ENCODE measurements around the gene INPP5A.

DNA sequence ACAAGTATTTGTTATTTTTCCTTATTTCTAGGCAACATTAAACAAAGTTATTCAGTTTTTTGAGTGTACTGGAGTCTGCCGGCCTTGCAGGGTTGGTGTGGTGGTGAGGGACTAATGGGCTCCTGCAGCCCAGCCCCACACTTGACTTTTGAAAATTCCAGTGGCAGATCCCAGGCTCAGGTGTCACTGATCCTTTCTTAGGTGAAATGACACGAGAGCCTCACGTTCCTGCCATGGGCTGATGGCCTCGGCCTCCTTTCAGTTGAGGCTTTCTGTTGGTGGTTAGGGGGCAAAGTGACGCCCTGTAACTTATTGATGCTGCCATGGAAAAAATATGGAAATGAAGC is 130.4 kb downstream of the INPP5A start:
- TF ChIP-seq POLR2A (IDR thresholded peaks at IDR 0.05; ENCODE audit: low read depth, low read length) (no peak), POLR2AphosphoS5 (IDR thresholded peaks at IDR 0.05; ENCODE audit: low read depth, low read length) (no peak)
